H9 (cell line): ENCODE results near the gene RPL15. TPM values are rescaled to one million over a fixed set of nuclear protein-coding genes. Genes with fewer than 3 reads are reported as not detected.

Experiments used
- DNase-seq: peaks from one replicate; pipeline ENCODE4 v3.0.0-alpha.2; 2017
- H2AFZ ChIP-seq: one replicate; pipeline ENCODE4 v1.6.1; 2013; ENCODE audit warnings: mild to moderate bottlenecking, low read length, control low read depth, moderate library complexity
- H2AK5ac ChIP-seq: 2 replicates; pipeline ENCODE4 v1.6.1; 2013; ENCODE audit warnings: low read length, control low read depth, mixed read lengths; ENCODE audit not compliant: insufficient read length
- H2BK120ac ChIP-seq: one replicate; pipeline ENCODE4 v1.6.1; 2013; ENCODE audit warnings: low read depth, mild to moderate bottlenecking, low read length, control low read depth, inconsistent platforms; ENCODE audit not compliant: poor library complexity, severe bottlenecking
- H2BK12ac ChIP-seq: 2 replicates; pipeline ENCODE4 v1.6.1; 2013; ENCODE audit warnings: low read length, control low read depth, mixed read lengths, low read depth; ENCODE audit not compliant: insufficient read length
- H2BK15ac ChIP-seq: 2 replicates; pipeline ENCODE4 v1.6.1; 2013; ENCODE audit warnings: low read depth, low read length, control low read depth
- H2BK20ac ChIP-seq: one replicate; pipeline ENCODE4 v1.6.1; 2013; ENCODE audit warnings: low read depth, mild to moderate bottlenecking, low read length, control low read depth, inconsistent platforms; ENCODE audit not compliant: poor library complexity, severe bottlenecking
- H2BK5ac ChIP-seq: 2 replicates; pipeline ENCODE4 v1.6.1; 2013; ENCODE audit warnings: low read length, control low read depth, mixed read lengths; ENCODE audit not compliant: insufficient read length
- H3K14ac ChIP-seq: 2 replicates; pipeline ENCODE4 v1.6.1; 2013; ENCODE audit warnings: low read length, control low read depth; ENCODE audit not compliant: insufficient read depth
- H3K18ac ChIP-seq: 2 replicates; pipeline ENCODE4 v1.6.1; 2013; ENCODE audit warnings: low read depth, mild to moderate bottlenecking, mixed read lengths, low read length, control low read depth; ENCODE audit not compliant: insufficient read length
- H3K23ac ChIP-seq: 2 replicates; pipeline ENCODE4 v1.6.1; 2013; ENCODE audit warnings: low read length, control low read depth, mixed read lengths, low read depth; ENCODE audit not compliant: insufficient read length
- H3K23me2 ChIP-seq: 2 replicates; pipeline ENCODE4 v1.6.1; 2013; ENCODE audit warnings: low read depth, mild to moderate bottlenecking, mixed read lengths, low read length, control low read depth; ENCODE audit not compliant: insufficient read length, poor library complexity, severe bottlenecking
- H3K27ac ChIP-seq: 2 replicates; pipeline ENCODE4 v1.5.1; 2013; ENCODE audit warnings: low read length, control low read depth, mixed read lengths, low read depth; ENCODE audit not compliant: insufficient read length
- H3K27me3 ChIP-seq: 2 replicates; pipeline ENCODE4 v1.6.1; 2013; ENCODE audit warnings: low read length, control low read depth, inconsistent platforms; ENCODE audit not compliant: insufficient read depth
- H3K4ac ChIP-seq: 2 replicates; pipeline ENCODE4 v1.6.1; 2013; ENCODE audit warnings: low read depth, mild to moderate bottlenecking, control low read depth, inconsistent platforms, low read length, moderate library complexity
- H3K4me1 ChIP-seq: 2 replicates; pipeline ENCODE4 v1.6.1; 2013; ENCODE audit warnings: low read length, control low read depth, inconsistent platforms; ENCODE audit not compliant: insufficient read depth
- H3K4me2 ChIP-seq: 2 replicates; pipeline ENCODE4 v1.6.1; 2013; ENCODE audit warnings: low read length, control low read depth, mixed read lengths; ENCODE audit not compliant: insufficient read length, insufficient read depth
- H3K56ac ChIP-seq: 2 replicates; pipeline ENCODE4 v1.6.1; 2013; ENCODE audit warnings: low read depth, mild to moderate bottlenecking, mixed read lengths, low read length, control low read depth; ENCODE audit not compliant: insufficient read length
- H3K79me1 ChIP-seq: 2 replicates; pipeline ENCODE4 v1.6.1; 2013; ENCODE audit warnings: low read depth, mild to moderate bottlenecking, moderate library complexity, low read length, control low read depth, inconsistent platforms; ENCODE audit not compliant: insufficient read depth, poor library complexity, severe bottlenecking
- H3K79me2 ChIP-seq: 2 replicates; pipeline ENCODE4 v1.6.1; 2013; ENCODE audit warnings: low read length, control low read depth, inconsistent platforms; ENCODE audit not compliant: insufficient read depth
- H3K9ac ChIP-seq: 2 replicates; pipeline ENCODE4 v1.6.1; 2013; ENCODE audit warnings: low read length, control low read depth, mixed read lengths; ENCODE audit not compliant: insufficient read length; ENCODE audit errors: extremely low read depth
- H3K9me3 ChIP-seq: one replicate; pipeline ENCODE4 v1.6.1; 2013; ENCODE audit warnings: low read depth, low read length, inconsistent platforms; ENCODE audit not compliant: control insufficient read depth
- H3T11ph ChIP-seq: one replicate; pipeline ENCODE4 v1.6.1; 2013; ENCODE audit warnings: mild to moderate bottlenecking, low read length, control low read depth, inconsistent platforms
- H4K20me1 ChIP-seq: one replicate; pipeline ENCODE4 v1.6.1; 2013; ENCODE audit not compliant: control insufficient read depth, insufficient read length, insufficient read depth
- H4K5ac ChIP-seq: 2 replicates; pipeline ENCODE4 v1.6.1; 2013; ENCODE audit warnings: low read depth, mild to moderate bottlenecking, mixed read lengths, low read length, control low read depth; ENCODE audit not compliant: insufficient read length
- H4K8ac ChIP-seq: replicated peaks from 2 replicates; pipeline ENCODE4 v1.6.1; 2013; ENCODE audit warnings: low read length, control low read depth, mixed read lengths, low read depth; ENCODE audit not compliant: insufficient read length
- H4K91ac ChIP-seq: 2 replicates; pipeline ENCODE4 v1.6.1; 2013; ENCODE audit warnings: low read depth, mild to moderate bottlenecking, moderate library complexity, mixed read lengths, low read length, control low read depth; ENCODE audit not compliant: insufficient read length
- H3K27ac Mint-ChIP-seq, 3 experiments: 2 replicates in 2 of 3; 3 replicates in 1 of 3; pipeline ENCODE4 v1.8.0; 2020 to 2021; ENCODE audit warnings: mixed read lengths in 3 of 3, mild to moderate bottlenecking in 1 of 3, moderate library complexity in 1 of 3
- H3K27me3 Mint-ChIP-seq: 2 replicates; pipeline ENCODE4 v1.8.0; 2021; ENCODE audit warnings: low read depth, mild to moderate bottlenecking, moderate library complexity, mixed read lengths
- H3K36me3 Mint-ChIP-seq, 3 experiments: 2 replicates in 2 of 3; 3 replicates in 1 of 3; pipeline ENCODE4 v1.8.0; 2020 to 2021; ENCODE audit warnings: low read depth in 3 of 3, mixed read lengths in 3 of 3; ENCODE audit not compliant: insufficient read depth in 1 of 3
- H3K4me1 Mint-ChIP-seq, 2 experiments: 2 replicates each; pipeline ENCODE4 v1.8.0; 2020; ENCODE audit warnings: mixed read lengths in 2 of 2
- H3K4me3 Mint-ChIP-seq, 2 experiments: 2 replicates in 1 of 2; 3 replicates in 1 of 2; pipeline ENCODE4 v1.8.0; 2020 to 2021; ENCODE audit warnings: mild to moderate bottlenecking in 2 of 2, mixed read lengths in 2 of 2, moderate library complexity in 1 of 2
- H3K9me3 Mint-ChIP-seq, 2 experiments: 2 replicates in 1 of 2; 3 replicates in 1 of 2; pipeline ENCODE4 v1.8.0; 2020; ENCODE audit warnings: mild to moderate bottlenecking in 2 of 2, mixed read lengths in 2 of 2, moderate library complexity in 1 of 2
- CTCF ChIP-seq: fragments of 200-600 bp; sonication (generic); conservative IDR thresholded peaks from 3 replicates; pipeline ENCODE4 v1.8.0; 2021; ENCODE audit warnings: antibody characterized with exemption, mild to moderate bottlenecking
- total RNA-seq: library from RNA; stranded (reverse); gene quantifications from 2 replicates; pipeline ENCODE4 v1.2.1, GENCODE V29; 2021

RPL15 gene
- total RNA-seq, 1 experiment from 2014 or later, result 2,794 TPM

GRCh38 chr3:23950293-23950692, 33.4 kb downstream of the RPL15 start:
- Histone ChIP-seq H3K4ac (no peak overlapping the region), H2BK15ac (no peak overlapping the region), H3K4me1 (peaks cover 5% of the 10 kb centered on the region; the same call in 1 of the 2 replicates), H3K18ac (no peak overlapping the region), H2BK120ac (no peak overlapping the region), H3K79me2 (peaks cover 13% of the 10 kb centered on the region; the same call in 1 of the 2 replicates), H3K79me1 (peaks cover 3% of the 10 kb centered on the region), H4K20me1 (no peaks in the 10 kb centered on the region), H3K14ac (no peak overlapping the region), H3K23ac (no peak overlapping the region), H2BK5ac (no peak overlapping the region), H3K9me3 (no peaks in the 10 kb centered on the region), H2BK20ac (no peak overlapping the region), H3K27ac (no peak overlapping the region), H4K5ac (no peak overlapping the region), H4K91ac (no peak overlapping the region), H3K4me2 (no peak overlapping the region), H3K23me2 (peaks cover 6% of the 10 kb centered on the region), H3K27me3 (no peaks in the 10 kb centered on the region), H3T11ph (no peak overlapping the region), H2AFZ (no peak overlapping the region), H3K9ac (no peak overlapping the region), H2AK5ac (no peak overlapping the region), H3K56ac (no peak overlapping the region), H4K8ac (no peak overlapping the region), H2BK12ac (no peak overlapping the region)
- peaks cover 11 to 26% of the 10 kb centered on the region in 2 experiments for H3K4me1 Mint-ChIP-seq
- peaks cover 0 to 2% of the 10 kb centered on the region in 2 experiments; a peak in 1 of 5 replicates for H3K9me3 Mint-ChIP-seq
- H3K4me3 Mint-ChIP-seq, result no peak overlapping the region
- no peak overlapping the region for H3K27ac Mint-ChIP-seq
- DNase-seq, result no peak
- no peak for TF ChIP-seq CTCF
- H3K27me3 Mint-ChIP-seq, result no peaks in the 10 kb centered on the region
- peaks cover 7 to 25% (median 9%) of the 10 kb centered on the region in 3 experiments; a peak in 6 of 7 replicates for H3K36me3 Mint-ChIP-seq
